Measurements from ENCODE around the gene NFASC. TPM values are rescaled to one million over a fixed set of nuclear protein-coding genes. Genes with fewer than 3 reads are reported as not detected.
A peak's percentile ranks its signal among the peaks of the same experiment; 100 is the strongest.

NFASC gene
- polyA plus RNA-seq, 4 donors: 12.1 to 40.5 (median 16.4) TPM

GRCh38 chr1:204976646-204977045 lies 106.0 kb downstream of the NFASC start:
- DNase-seq (ENCODE audit: low read depth in 4 of 4, low spot score in 2 of 4): no peak

GRCh38 chr1:204977318-204977717 lies 106.7 kb downstream of the NFASC start:
- no peak for DNase-seq (ENCODE audit: low read depth in 4 of 4, low spot score in 2 of 4)

GRCh38 chr1:204978782-204979181 lies 108.1 kb downstream of the NFASC start:
- DNase-seq (ENCODE audit: low read depth in 4 of 4, low spot score in 2 of 4): no peak

- no peak for DNase-seq (ENCODE audit: low read depth in 4 of 4, low spot score in 2 of 4)
Observed at GRCh38 chr1:204979306-204979705, 108.6 kb downstream of the NFASC start.

GRCh38 chr1:204979891-204980649 lies 109.4 kb downstream of the NFASC start:
- DNase-seq (ENCODE audit: low read depth in 4 of 4, low spot score in 2 of 4): no peak

- DNase-seq (ENCODE audit: low read depth in 4 of 4, low spot score in 2 of 4): no peak
Observed at GRCh38 chr1:204980840-204981405, 110.3 kb downstream of the NFASC start.

GRCh38 chr1:204983136-204983535 lies 112.5 kb downstream of the NFASC start:
- no peak for DNase-seq (ENCODE audit: low read depth in 4 of 4, low spot score in 2 of 4)

GRCh38 chr1:204983881-204984280 lies 113.2 kb downstream of the NFASC start:
- DNase-seq (ENCODE audit: low read depth in 4 of 4, low spot score in 2 of 4): no peak

- DNase-seq (ENCODE audit: low read depth in 4 of 4, low spot score in 2 of 4): no peak
Observed at GRCh38 chr1:204984499-204984898, 113.8 kb downstream of the NFASC start.

- no peak for DNase-seq (ENCODE audit: low read depth in 4 of 4, low spot score in 2 of 4)
Observed at GRCh38 chr1:204986181-204986580, 115.5 kb downstream of the NFASC start.

- DNase-seq (ENCODE audit: low read depth in 4 of 4, low spot score in 2 of 4): no peak
Observed at GRCh38 chr1:204987689-204988088, 117.0 kb downstream of the NFASC start.

GRCh38 chr1:204988196-204988595 lies 117.5 kb downstream of the NFASC start:
- DNase-seq (ENCODE audit: low read depth in 4 of 4, low spot score in 2 of 4): no peak

- peak in 1 of 4 donors; percentile 46 for DNase-seq (ENCODE audit: low read depth in 4 of 4, low spot score in 2 of 4)
Observed at GRCh38 chr1:204989266-204990058, 118.8 kb downstream of the NFASC start.

- DNase-seq (ENCODE audit: low read depth in 4 of 4, low spot score in 2 of 4): no peak
Observed at GRCh38 chr1:204990059-204990664, 119.5 kb downstream of the NFASC start.

GRCh38 chr1:204990721-204991341 lies 120.2 kb downstream of the NFASC start:
- DNase-seq (ENCODE audit: low read depth in 4 of 4, low spot score in 2 of 4): no peak

GRCh38 chr1:204991342-204991844 lies 120.7 kb downstream of the NFASC start:
- no peak for DNase-seq (ENCODE audit: low read depth in 4 of 4, low spot score in 2 of 4)

GRCh38 chr1:204992201-204992997 lies 121.7 kb downstream of the NFASC start:
- no peak for DNase-seq (ENCODE audit: low read depth in 4 of 4, low spot score in 2 of 4)

- no peak for DNase-seq (ENCODE audit: low read depth in 4 of 4, low spot score in 2 of 4)
Observed at GRCh38 chr1:204992998-204993314, 122.3 kb downstream of the NFASC start.

GRCh38 chr1:204994086-204994862 lies 123.6 kb downstream of the NFASC start:
- no peak for DNase-seq (ENCODE audit: low read depth in 4 of 4, low spot score in 2 of 4)
